ENCODE measurements around the gene MRPS18B. TPM values are rescaled to one million over a fixed set of nuclear protein-coding genes. Genes with fewer than 3 reads are reported as not detected.
A peak's percentile ranks its signal among the peaks of the same experiment; 100 is the strongest.
"Not testable (repeated sequence)": the region's sequence is repeated elsewhere in the genome, so short reads cannot be mapped to it uniquely, and the experiment has no call there.

Gene MRPS18B
- total RNA-seq, 1 donor from 2014 or later = 53.0 TPM

DNA sequence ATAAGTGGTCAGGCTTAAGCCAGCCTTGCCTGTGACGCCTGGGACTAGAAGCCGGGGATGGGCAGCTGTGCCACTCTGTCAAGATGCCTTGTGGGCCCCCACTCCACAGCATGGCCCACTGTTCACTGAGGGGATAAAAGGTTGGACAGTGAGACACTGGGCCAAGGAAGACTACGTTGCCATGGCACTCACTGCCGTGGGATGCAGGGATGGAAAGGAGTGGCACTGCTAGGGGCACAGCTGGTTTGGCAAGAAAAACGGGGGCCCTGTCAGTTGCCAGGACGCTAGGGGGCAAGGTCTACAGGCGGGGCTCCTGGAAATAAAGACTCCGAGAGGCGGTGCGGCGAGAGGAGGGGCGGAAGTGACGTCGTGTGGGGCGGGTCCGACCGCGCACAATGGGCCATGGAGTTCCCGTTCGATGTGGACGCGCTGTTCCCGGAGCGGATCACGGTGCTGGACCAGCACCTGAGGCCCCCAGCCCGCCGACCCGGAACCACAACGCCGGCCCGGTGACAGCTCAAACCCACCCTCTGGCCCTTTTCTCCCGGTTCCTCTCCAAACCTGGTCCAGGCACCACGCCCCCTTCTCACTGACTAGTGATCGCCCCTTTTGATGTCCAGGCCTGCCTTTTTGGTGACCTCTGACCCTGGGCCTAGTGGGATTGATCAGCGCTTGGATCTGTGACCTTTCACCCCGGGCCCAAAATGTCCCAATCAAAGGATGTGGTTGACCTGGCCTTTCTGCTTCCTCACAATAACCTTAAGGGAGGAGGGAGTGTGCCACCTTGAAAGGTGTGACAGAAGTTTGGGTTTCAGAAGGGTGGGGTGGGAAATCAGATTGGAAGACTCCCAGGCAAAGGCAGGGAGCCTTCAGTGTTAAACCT is 9.1 kb downstream of the MRPS18B start, which contains the start of gene ATAT1:
ATAT1 (plus strand) TSS at position 391 of the 883 bp plus-strand sequence.
- FAIRE-seq (no peak), DNase-seq (ENCODE audit: low spot score in 2 of 2) (peak; percentile 74 to 93)

DNA sequence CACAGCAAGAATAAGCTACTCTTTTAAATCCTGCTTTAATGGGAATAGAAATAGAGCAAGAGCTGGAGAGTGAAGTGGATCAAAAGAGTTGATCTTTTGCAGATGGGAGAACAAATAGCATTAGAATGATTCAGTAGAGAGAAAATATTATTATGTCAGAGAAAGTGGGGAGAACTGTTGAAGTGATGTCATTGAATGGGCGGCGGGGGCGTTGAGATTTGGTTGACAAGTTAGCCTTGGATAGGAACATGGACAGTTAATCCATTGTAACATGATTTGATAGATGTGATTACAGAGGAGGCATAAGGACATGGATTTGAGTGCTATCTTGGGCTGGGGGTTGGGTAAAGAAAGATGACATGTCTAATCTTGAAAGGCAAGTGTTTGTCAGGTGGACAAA is 18.2 kb downstream of the MRPS18B start:
- no peak for FAIRE-seq
- no peak for DNase-seq (ENCODE audit: low spot score in 2 of 2)

DNA sequence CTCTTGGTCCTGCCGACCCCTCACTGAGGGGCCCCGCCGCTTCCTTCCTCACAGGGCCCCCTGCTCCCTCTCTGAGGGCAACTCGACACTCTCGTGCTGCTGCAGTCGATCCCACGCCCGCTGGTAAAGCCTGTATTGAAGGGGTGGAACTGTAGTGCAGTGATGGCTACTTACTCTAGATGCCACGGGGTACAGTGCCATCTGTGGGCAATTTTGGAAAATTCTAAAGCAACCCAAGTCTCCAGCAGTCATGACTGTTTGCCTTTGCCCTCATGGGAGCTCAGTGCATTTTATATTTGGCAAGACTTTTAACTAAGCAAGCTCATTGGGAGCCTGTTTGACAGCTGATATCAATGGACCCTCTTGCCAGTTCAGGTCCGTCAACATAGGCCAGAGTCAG is 22.8 kb downstream of the MRPS18B start:
- no peak for FAIRE-seq
- DNase-seq (ENCODE audit: low spot score in 2 of 2) = no peak

DNA sequence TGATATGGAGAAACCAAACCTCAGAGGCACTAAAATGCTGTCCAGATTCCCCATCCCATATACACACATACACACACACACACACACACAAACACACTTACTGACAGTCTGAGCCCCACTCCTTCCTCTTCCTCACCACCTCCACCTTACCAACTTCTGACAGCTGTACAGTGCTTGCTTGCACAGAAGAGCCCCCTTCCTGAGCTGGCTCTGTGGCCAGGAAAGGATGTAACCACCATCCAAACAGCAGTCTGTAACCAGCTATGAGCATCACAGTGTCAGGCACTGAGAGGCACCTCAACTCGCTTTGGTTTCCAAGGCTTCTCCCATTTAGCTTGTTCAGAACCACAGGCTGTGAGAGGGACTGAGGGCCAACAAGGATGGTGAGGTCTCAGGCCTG is 23.4 kb downstream of the MRPS18B start:
- FAIRE-seq = no peak

DNA sequence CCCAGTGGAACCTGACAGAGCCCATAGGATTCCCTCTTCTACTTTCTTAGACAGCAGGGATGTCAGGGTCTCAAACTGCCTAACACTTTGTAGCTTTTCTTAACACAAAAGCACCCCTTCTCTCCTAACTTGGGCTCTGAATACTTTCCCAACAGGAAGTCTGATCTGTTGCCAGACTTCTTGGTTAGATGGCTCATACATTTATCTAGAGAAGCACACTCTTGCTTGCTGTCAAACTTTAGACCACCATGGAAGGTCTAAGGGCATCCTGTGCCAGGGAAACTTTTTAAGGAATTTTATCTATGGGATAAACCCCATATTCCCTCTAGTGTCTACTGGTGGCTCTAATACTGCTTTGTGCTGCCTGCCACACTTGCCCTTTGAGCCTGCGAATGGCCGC is 26.0 kb downstream of the MRPS18B start:
- FAIRE-seq = no peak
- no peak for DNase-seq (ENCODE audit: low spot score in 2 of 2)

More for the DNA sequence above, 23.4 kb downstream of the MRPS18B start:
- no peak for DNase-seq (ENCODE audit: low spot score in 2 of 2)

DNA sequence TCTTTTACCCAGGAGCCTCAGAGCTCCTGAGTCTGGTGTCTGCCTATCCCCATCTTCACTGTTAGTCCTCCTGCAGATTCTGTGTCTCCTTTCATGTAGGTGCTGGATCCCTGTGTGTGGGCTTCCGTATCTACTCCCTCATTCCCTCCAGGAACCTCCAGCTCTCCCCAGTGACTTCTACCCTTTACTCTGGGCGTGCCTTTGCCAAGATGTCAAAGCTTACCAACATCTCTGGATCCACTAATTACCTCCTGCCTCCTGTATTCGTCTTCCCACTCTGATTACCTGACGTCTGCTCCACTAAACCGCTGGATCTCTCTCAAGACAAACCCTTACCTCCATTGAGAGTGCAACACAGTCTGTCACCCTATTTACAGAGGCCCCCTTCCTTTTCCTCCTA is 27.1 kb downstream of the MRPS18B start:
- no peak for FAIRE-seq

DNA sequence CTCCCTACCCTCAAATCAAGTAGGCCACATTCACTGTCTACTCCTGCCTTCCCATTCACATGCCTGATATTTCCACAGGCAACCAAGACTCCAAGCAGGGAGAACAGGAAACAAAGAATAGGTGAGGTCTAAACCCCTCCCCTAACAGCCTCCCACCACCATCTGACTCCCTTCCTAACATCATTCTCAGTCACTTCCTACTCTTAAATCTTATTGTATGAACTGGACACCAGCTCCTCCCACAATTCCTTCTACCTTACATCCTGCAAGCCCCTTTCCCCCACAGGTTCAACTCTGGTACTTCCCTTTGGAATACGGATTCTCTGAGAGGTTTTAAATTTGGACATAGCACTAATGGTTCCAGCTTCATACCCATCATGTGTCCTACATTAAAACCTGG is 28.3 kb downstream of the MRPS18B start:
- FAIRE-seq = no peak
- no peak for DNase-seq (ENCODE audit: low spot score in 2 of 2)

More for the DNA sequence above, 27.1 kb downstream of the MRPS18B start:
- DNase-seq (ENCODE audit: low spot score in 2 of 2) = no peak

DNA sequence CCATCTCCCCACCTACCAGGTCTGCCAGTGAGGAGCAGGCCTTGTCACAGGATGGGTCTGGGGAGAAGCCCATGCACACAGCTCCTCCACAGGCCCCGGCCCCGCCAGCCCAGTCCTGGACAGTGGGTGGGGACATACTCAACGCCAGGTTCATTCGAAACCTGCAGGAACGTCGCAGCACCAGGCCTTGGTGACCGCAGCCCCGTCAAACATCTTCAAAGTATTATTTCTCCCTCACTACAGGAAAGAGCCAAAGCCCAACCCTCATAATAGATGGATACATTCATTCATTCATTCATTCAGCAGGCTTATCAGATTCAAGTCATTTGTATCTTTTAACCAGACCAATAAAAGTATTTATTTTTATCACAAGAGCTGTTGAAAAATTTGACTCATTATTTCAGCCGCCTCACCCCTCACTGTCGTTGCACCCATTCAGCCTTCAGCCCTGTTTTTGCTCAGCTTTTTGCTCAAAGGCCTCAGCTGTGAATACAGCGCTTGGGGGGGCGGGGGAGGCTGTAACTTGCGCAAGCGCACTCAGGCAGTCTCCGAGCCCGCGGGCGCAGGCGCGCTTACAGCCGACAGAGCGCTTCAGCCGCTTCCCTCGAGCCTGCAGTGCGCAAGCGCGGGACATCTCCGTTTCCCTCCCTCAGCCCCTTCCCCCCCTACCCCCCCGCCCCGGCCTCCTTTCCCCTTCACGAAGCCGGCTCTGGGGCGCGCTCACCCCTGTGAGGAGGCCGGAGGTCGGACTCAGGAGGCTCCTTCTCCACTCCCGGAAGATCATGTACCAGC is 29.0 kb downstream of the MRPS18B start, which contains the start of gene C6orf136:
C6orf136 (plus strand) TSS at position 684 of the 792 bp plus-strand sequence; CDS start at position 783, 99 bp downstream.
- FAIRE-seq = no peak
- peak; percentile 94 for DNase-seq (ENCODE audit: low spot score in 2 of 2)

DNA sequence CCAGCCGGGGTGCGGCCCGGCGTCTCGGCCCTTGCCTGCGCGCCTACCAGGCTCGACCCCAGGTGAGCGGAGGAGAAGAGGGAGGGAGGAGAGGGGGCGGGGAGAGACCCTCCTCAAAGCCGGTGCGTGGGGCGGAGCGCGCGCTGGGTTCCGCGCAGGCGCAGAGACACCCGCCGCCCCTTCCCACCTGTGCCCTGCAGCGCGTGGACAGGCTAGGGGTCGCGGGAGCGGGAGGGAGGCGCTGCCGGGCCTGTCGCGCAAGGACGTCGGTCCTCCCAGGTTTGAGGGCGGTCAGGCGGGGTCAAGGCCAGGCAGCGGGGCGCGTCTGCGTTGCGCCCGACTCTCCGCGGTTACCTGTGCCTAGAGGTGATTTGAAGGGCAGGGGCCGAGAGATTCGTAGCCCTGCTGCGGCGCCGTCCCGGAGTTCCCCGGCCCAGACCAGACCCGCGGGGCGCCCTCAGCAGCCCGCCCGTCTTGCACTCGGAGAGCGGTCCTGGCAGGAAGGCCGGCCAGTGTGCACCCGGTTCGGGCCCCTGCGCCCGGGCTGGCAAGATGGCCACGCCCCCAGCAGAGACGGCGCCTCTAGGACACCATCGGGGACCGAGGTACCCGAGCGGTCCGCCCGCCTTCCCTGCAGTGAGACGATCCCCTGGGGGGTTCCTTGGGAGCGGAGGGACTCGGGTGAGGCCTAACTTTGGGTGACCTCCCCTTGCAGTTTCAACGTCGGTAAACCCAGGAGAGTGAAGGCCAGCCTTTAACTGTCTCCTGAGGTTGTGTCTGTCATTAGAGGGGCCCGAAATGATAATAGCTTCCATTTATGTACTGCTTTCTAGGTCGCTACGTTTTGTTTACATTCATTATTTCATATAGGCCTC is 29.8 kb downstream of the MRPS18B start:
- no peak for FAIRE-seq
- DNase-seq (ENCODE audit: low spot score in 2 of 2) = peak; percentile 73 to 79

DNA sequence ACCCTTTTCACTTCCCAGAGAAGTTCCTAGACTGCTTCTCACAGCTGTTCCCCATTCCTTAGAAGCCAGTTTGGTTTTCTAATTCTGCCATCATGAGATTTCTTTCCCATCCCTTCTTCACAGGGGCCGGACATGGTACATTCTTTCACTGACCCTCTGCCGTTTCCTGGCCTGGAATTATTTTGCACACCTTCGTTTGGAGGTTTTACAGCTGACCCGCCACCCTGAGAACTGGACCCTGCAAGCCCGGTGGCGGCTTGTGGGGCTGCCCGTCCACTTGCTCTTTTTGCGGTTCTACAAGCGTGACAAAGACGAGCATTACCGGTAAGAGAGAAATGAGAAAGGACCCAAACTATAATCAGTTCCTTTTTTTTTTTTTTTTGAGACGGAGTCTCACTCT is 33.5 kb downstream of the MRPS18B start:
- DNase-seq (ENCODE audit: low spot score in 2 of 2) = no peak
- no peak for FAIRE-seq

DNA sequence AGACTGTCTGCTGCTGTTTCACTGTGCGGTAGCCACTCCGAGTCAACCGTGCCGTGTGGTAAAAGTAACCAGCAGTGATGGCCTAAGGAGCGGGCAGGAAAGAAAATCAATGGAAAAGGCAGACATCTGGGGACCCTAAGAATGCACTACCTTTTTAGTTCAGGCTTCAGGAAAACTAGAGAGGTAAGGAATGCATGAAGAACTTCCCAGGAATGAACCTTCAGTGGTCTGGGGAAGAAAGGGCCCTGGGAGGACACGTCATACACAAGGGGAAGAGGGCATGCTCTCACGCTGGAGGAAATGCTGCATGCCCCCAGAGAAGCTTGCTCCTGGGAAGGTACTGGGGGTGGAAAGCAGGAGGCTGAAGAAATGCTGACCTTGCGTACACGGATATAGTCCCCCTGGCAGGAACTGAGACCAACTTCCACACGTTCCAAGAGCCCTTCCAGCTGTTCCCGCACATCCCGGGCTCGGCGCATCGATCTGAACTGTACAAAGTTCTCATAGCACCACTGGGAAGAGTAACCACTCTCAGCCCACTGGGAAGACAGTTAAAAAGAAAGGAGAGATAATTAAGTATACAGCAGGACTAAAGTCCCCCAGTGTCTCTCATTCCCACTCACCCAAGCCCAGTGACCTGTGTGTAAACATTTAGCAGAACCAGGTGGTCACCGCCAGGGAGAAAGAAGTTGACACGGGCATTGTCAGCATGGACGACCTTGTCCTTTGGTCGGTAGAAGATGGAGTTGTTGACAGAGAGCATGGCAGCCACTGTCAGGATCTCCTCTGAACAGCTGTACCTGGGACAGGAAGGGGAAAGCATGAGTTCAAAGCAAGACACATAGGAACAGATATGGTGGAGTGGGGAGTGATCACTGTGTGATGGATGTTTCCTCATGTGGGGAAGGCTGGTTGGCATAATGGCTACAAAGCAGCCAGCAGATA is 37.4 kb downstream of the MRPS18B start:
- no peak for FAIRE-seq
- DNase-seq (ENCODE audit: low spot score in 2 of 2) = no peak

DNA sequence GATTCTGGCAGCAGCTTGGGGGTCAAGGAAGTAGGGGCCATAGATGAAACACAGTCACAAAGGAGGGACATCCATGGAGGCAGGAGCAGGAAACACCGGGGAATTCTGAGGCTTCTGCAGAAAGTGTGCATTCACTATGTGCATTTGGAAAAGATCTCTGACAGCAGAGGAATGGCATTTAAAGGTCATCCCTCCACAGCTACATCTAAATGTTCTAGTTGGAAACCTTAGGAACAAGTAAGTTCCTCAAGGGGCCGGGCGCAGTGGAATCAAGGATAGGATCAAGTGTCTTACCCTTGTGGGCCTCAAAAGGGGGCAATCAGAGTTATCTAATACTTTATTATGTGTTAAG is 38.1 kb downstream of the MRPS18B start:
- no peak for DNase-seq (ENCODE audit: low spot score in 2 of 2)
- no peak for FAIRE-seq

DNA sequence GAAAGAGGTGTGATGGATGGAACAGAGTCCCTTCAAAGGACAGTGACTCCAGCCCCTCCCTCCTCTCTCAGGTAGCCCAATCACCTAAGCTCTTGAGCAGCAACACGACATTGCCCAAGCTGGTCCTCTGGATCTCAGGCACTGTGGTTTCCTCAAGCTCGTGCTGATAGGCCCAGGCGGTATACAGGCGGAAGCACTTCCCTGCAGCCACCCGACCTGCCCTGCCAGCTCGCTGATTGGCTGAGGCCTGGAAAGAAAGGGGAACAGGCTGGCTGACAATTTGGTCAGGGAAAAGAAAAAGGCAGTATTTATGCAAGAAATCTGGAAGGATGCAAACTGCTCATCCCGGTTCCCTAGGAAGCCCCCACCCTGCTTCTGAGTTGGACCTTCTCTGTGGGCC is 38.9 kb downstream of the MRPS18B start:
- FAIRE-seq (no peak), DNase-seq (ENCODE audit: low spot score in 2 of 2) (no peak)

DNA sequence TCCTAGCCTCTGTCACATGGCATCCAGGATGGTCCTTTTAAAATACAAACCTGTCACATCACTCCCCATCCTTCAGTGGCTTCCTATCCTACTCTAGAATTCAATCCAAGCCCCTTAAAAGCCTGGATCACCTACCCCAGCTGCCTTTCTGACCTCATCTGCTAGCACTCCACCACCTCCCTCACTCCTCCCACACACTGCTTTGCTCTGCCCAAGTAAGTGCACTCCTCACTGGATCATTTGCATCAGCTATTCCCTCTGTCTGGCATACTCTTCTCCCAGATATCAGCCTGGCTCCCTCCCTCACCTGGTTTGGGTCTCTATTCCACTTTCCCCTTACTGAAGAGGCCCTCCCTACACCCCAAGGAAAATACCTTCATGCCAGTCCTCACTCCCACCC is 39.8 kb downstream of the MRPS18B start:
- no peak for FAIRE-seq
- DNase-seq (ENCODE audit: low spot score in 2 of 2) = no peak

DNA sequence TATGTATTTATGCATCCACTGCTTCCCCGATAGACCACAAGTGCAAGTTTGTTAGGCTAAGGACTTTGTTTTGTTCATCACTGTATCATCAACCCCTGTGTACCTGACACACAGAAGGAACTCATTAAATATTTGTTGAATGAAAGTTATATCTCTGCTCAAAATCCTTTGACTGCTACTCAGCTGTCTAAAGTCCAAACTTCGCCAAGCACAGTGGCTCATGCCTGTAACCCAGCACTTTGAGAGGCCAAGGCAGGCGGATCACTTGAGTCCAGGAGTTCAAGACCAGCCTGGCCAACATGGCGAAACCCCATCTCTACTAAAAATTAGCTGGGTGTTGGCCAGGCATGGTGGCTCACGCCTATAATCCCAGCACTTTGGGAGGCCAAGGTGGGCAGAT is 40.3 kb downstream of the MRPS18B start:
- DNase-seq (ENCODE audit: low spot score in 2 of 2); FAIRE-seq: not testable (repeated sequence)

DNA sequence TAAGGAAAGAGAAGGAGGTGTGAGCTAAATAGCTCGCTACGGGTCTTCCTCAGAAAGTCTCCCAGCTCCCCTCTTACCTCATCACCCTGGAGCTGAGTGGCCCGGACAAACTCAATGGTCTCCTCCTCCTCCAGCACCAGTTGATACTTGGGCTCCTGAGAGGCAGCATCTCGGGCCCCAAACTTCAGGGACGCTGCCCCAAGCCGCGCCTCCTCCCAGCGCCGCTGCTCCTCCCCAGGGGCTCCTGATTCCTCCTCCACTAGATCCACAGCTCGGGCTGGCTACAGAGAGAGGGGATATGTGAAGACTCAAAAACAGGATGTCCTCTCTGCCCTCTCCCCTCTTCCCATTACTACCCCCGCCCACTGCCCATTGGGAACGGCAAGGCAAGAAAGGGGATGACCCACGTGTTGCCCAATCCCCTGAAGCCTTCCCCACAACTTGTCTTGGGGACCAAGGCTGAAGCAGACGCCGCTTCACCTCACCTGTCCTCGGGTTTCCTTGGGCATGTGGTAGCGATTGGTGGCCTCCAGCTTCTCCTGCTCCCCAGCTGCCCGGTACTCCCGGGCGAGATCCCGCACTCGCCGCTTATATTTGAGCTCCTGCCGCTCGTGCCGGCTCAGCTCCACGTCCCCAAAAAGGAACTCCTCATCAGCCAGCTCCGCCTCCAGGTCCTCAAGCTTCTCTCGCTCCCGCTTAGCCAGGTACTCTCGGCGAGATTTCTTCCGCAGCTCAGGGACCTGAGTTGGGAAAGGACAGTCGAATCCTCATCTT is 47.5 kb downstream of the MRPS18B start:
- no peak for DNase-seq (ENCODE audit: low spot score in 2 of 2)
- no peak for FAIRE-seq

DNA sequence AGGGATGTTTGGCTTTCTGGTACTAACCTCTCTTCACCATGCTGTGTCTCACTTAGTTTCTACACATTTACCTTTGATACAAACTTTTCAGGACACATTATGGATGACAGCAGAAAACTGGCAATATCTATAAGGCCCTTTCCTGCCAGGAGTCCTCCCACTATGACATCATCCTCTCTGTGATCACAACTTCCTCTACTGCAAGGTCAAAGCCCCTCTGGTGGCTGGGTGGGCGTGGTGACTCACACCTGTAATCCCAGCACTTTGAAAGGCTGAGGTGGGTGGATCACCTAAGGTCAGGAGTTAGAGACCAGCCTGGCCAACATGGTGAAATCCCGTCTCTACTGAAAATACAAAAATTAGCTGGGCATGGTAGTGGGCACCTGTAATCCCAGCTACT is 48.7 kb downstream of the MRPS18B start:
- DNase-seq (ENCODE audit: low spot score in 2 of 2); FAIRE-seq: not testable (repeated sequence)

DNA sequence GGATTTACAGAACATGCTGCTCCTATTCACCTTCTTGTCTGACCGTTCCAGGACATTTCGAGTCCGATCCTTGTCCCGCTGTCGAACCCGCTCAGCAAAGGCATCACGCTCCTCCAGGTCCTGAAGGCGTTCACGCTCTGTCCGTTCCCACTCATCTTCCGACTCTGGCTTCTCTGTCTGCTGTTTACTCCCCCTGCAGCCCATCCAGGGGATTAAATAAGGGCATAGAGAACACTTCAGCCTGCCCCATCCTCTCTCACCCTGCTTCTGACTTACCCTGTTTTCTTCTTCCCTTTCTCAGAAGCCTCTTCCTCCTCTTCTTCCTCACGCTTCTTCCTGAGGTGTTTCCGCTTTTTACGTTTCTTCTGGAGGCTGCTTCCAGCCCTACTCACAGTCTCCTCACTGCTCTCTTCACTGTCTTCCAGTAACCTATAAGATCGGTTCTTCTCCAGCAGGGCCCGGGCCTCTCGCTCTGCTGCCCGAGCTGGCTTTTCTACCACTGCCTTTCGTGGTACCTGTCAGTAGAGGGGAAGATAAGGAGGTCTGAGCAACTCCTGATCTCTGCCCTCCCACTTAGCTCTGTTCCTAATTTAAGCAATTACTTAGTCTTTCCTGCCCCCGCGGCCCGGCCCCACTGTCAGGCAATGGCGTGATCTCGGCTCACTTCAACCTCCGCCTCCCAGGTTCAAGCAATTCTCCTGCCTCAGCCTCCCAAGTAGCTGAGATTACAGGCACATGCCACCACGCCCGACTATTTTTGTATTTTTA is 53.3 kb downstream of the MRPS18B start:
- no peak for FAIRE-seq
- DNase-seq (ENCODE audit: low spot score in 2 of 2) = no peak
